ENCODE results near the gene UNC5C. TPM values are rescaled to one million over a fixed set of nuclear protein-coding genes. Genes with fewer than 3 reads are reported as not detected.

UNC5C gene
- total and polyA plus RNA-seq, 10 of the 15 experiments (the other 5 are each of a cell fraction or from before 2014, with no cell fraction given), result 0.02 to 2.0 (median 0.15) TPM; not detected in 1

- ChIA-PET SMC1A (ENCODE audit: uncharacterized antibody, unreplicated experiment) (no interaction called here), POLR2A (no interaction called here), CTCF (no interaction called here), RAD21 (ENCODE audit: unreplicated experiment) (no interaction called here)
- Histone ChIP-seq H3K4me1 (ENCODE audit: control insufficient read depth, insufficient read depth, low read length) (no peaks in the 10 kb centered on the region), H3K27me3 (replicated peaks in 1 of 2; ENCODE audit: control insufficient read depth in 2 of 2, insufficient read depth in 2 of 2, low read length in 1 of 2) (no peaks in the 10 kb centered on the region), H4K20me1 (ENCODE audit: control insufficient read depth, insufficient read depth) (no peaks in the 10 kb centered on the region), H3K4me3 (no peak overlapping the region), H3K79me2 (ENCODE audit: control insufficient read depth, insufficient read depth, low read length) (no peaks in the 10 kb centered on the region), H3K4me2 (ENCODE audit: control insufficient read depth, insufficient read depth) (no peak overlapping the region), H3K27ac (ENCODE audit: control insufficient read depth, insufficient read depth) (no peak overlapping the region), H3K9me3 (replicated peaks; ENCODE audit: control insufficient read depth, insufficient read depth, low read length) (no peaks in the 10 kb centered on the region), H3K9ac (ENCODE audit: control insufficient read depth, insufficient read depth, low read length) (no peak overlapping the region), H2AFZ (ENCODE audit: control insufficient read depth, low read depth, low read length) (no peak overlapping the region), H3K36me3 (ENCODE audit: control insufficient read depth in 2 of 2, insufficient read depth in 2 of 2, low read length in 1 of 2) (no peaks in the 10 kb centered on the region)
- DNase-seq (ENCODE audit: low read depth, low spot score) (no peak), ATAC-seq (no peak), FAIRE-seq (no peak)
- in situ Hi-C loops (cut with MboI) (no loop called here), intact Hi-C loops (cut with micrococcal nuclease; ENCODE audit: unreplicated experiment) (no loop called here)
- no peak for TF ChIP-seq SMAD5 (IDR thresholded peaks at IDR 0.05; ENCODE audit: low read depth)
- no peak for TF ChIP-seq CTCF (IDR thresholded peaks at IDR 0.05 in 2 of 3, conservative IDR thresholded peaks at IDR 0.05 in 1 of 3; ENCODE audit: control insufficient read depth in 2 of 3, extremely low read depth in 1 of 3, insufficient read depth in 1 of 3, low read depth in 3 of 3, low read length in 3 of 3)
- no peak for TF ChIP-seq FOS (IDR thresholded peaks at IDR 0.05; ENCODE audit: borderline replicate concordance, extremely low read depth, insufficient read length)
- TF ChIP-seq RELB (IDR thresholded peaks at IDR 0.05; ENCODE audit: low read depth), result no peak
- TF ChIP-seq NR2C2 (IDR thresholded peaks at IDR 0.05; ENCODE audit: borderline replicate concordance, control insufficient read depth, insufficient read length, low read depth), result no peak
- no peak for TF ChIP-seq LARP7 (IDR thresholded peaks at IDR 0.05)
- TF ChIP-seq ZSCAN29 (IDR thresholded peaks at IDR 0.05), result no peak
- no peak for TF ChIP-seq ZBTB11 (CRISPR knock-in tag; IDR thresholded peaks at IDR 0.05)
- no TSS peak for BruUV-seq (replicated peaks)
- 5% methylated on average over 4 of the region's 4 CpGs for WGBS (ENCODE audit: insufficient coverage, insufficient replicate concordance, low lambda C conversion rate, missing lambda C conversion rate)
These were observed 7.6 kb upstream of the UNC5C start for GRCh38 chr4:95556207-95556859.

All from GM12878 (cell line).